ENCODE measurements around the gene ABCC6.
"Not testable (repeated sequence)": the region's sequence is repeated elsewhere in the genome, so short reads cannot be mapped to it uniquely, and the experiment has no call there.

The ABCC6 gene
- total RNA-seq: 0 to 0.31 reads per million in 2 donors

DNA sequence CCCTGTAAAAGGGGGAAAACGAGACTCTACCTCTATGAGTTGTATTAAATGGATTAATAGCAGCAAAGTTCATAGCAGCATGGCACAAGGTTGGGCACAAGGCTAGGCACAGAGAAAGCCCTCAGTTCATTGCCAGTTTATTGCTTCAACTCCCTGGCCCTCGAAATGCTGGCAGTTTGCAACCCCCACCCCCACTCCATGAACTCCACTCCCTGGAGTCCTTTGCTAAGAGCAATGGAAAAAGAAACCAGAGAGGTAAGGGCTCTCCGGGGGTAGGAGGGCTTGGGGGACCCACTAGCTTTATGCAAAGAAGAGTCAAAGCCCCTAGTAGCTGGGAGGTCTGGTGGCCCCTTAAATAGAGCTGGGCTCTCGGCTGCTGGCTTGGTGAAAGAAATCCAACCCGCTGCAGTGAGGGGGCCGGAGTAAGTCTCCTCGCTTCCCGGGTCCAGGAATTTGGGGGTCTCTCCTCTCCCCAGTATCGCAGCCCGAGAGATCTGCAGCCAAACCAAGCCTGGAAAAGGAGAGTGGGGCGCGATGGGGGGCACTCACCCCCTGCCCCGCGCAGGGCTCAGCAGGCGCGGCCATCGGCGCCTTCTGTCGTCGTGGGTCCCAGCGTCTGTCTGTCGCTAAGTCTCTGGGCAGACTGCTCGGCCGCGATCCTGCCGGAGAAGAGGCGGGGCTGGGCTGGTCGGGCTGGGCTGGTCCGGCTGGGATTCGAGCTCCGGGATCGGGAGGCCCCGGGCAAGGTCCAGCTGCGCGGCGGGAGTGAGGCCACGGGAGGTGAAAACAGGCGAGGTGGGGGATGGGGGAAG lies at the start of gene ABCC6:
TSS of gene ABCC6 (minus strand) at position 645 of the 812 bp plus-strand sequence. CDS start at position 585, 60 bp downstream.
- not testable (repeated sequence) for DNase-seq

DNA sequence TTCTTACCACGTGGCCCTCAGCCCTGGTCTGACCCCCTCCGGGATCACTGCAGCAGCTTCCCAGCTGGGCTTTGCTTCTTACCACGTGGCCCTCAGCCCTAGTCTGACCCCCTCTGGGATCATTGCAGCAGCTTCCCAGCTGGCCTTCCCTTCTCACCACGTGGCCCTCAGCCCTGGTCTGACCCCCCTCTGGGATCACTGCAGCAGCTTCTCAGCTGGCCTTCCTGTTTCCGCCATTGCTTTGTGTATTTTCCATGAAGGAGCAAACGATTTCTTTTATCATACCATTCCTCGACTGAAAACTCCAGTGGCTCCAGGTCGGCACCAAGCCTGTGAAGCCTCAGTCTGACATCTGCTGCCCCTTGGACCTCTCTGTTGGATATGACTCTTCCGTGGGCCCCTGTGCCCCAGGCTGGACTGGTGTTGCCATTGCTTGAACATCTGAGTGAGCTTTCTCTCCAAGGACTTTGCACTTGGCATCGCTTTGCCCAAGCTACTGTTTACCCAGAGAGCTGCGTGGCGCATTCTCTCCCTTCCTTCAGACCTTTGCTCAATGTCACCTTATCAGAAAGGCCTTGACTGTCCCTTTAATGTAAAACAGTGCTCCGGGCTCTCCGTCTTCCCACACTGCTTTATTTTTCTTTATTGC lies 49.4 kb upstream of the ABCC6 start:
- DNase-seq: not testable (repeated sequence)

DNA sequence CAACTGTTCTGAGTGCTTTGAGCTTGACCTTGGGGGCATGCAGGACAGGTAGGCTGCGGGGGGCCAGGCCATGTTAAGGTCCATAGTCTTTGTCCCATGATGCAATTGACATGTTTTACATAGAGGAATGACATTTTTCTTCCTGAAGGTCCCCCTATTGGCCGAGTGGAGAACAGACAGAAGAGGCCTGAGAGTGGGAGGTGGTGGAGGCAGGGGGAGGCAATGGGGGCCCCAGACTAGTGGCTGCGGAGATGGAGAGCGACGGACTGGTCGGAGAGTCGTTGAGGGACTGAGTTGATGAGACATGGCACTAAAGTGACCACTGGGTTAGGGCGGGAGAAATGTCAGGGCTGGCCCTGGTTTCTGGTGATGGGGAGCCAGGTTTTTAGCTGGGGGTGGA lies 48.4 kb upstream of the ABCC6 start:
- DNase-seq: not testable (repeated sequence)

GRCh38 chr16:16268185-16268808 lies 45.0 kb upstream of the ABCC6 start:
- DNase-seq: not testable (repeated sequence)

DNA sequence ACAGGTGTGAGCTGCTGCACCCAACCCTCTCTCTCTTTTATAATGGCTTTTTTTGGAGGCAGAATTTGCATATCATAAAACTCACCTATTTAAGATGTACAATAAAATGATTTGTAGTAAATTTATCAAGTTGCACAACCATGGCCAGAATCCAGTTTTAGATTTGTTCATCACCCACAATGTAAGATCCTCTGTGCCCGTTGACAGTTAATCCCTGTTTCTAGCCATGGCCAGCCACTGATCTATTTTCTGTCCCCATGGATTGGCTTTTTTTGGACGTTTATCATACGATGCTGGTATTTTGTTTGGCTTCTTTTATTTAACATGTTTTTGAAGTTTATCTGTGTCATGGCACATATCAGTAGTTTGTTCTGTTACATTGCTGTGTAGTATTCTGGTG lies 44.4 kb upstream of the ABCC6 start:
- not testable (repeated sequence) for DNase-seq

DNA sequence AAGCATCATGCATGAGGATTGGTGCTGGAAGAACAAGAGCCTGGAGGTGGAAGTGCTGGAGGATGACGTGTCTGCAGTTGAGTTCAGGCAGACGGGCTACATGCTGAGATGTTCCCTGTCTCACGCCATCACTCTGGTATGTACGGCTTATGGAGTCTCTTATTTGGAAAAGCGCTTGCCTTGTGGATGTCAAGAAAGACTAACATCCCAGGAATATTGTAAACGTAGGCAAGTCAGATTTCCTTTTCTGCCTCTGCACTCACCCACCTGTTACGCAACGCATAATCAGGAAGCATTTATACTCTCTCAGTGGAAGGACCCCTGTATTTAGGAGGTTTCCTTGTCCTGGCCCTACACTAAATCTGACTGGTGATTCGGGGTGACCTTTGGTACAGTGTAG lies 41.8 kb upstream of the ABCC6 start:
- DNase-seq: not testable (repeated sequence)

- DNase-seq: not testable (repeated sequence)
These were observed 40.7 kb upstream of the ABCC6 start for GRCh38 chr16:16263947-16264346.

DNA sequence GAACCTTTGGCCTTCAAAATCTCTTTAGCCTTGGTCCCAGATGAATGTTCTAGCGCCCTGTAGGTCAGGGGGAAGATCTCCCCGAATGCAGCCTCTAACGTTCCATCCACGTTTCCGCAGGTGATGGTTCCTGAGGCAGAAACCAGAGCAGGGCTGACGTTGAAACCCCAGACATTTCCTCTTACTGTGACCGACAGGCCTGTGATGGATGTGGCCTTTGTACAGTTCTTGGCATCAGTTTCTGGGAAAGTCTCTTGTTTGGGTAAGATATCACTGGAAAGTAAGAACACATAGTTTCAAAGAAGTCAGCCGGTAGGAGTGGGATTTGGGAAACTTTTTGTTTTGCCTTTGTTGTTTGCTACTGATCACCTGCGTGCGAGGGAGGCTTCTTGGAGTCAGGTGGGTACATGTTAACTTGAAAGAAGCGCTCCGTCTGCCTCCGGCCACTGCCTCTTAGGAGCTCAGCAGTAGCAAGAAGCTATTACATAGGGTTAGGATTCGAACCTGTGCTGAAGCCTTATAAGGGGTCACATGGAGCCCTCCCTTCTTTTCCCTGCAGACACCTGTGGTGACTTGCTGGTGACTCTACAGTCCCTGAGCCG lies 39.8 kb upstream of the ABCC6 start:
- DNase-seq: not testable (repeated sequence)

GRCh38 chr16:16259971-16260370 lies 36.7 kb upstream of the ABCC6 start:
- DNase-seq: not testable (repeated sequence)

DNA sequence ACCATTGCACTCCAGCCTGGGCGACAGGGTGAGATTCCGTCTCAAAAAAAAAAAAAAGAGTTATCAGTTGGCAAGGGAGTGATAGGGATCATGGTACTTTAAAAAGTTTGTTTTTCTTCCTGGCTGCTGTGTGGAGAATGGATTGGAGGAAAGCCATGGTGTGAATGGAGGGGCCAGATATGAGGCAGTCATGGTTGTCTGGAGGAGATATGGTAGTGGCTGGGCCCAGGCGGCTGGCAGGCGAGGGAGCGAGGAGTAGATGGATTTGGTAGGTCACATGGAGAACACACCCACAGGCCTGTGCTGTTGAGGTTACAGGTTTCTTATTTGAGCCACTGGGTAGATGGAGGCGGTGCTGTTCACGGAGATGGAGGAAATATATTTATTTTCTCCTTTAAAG lies 35.5 kb upstream of the ABCC6 start:
- not testable (repeated sequence) for DNase-seq

DNA sequence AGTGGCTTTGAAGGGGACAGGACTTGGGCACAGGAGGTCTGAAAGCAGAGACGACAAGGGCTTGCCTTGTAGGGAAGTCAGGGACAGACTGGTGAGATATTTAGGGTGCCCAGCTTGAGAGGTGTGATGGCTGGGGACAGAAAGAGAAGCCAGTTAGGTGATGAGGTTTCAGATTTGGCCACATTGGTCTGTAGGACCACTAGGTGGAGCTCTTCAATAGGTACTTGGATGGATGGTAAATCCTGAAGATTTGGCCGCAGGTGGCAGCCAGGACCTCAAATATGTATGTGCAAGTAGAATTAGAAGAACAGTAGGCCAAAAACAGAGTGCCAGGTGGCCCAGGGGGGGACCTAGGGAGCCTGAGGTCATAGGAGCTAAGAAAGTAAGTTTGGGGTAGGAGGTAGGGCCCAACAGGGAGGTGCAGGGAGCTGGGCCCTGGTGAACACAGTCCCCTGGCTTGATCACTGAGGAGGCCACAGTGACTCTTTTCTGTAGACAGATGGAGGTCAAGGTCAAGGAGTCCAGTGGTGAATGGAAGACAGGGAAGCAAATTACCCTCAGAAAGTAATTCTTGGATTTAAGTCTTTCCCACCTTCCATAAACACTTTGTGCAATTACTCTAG lies 34.1 kb upstream of the ABCC6 start:
- not testable (repeated sequence) for DNase-seq

- DNase-seq: not testable (repeated sequence)
These were observed 29.1 kb upstream of the ABCC6 start for GRCh38 chr16:16252377-16252776.

GRCh38 chr16:16249621-16250330 lies 26.5 kb upstream of the ABCC6 start:
- not testable (repeated sequence) for DNase-seq

- not testable (repeated sequence) for DNase-seq
These were observed 24.1 kb upstream of the ABCC6 start for GRCh38 chr16:16247439-16247838.

DNA sequence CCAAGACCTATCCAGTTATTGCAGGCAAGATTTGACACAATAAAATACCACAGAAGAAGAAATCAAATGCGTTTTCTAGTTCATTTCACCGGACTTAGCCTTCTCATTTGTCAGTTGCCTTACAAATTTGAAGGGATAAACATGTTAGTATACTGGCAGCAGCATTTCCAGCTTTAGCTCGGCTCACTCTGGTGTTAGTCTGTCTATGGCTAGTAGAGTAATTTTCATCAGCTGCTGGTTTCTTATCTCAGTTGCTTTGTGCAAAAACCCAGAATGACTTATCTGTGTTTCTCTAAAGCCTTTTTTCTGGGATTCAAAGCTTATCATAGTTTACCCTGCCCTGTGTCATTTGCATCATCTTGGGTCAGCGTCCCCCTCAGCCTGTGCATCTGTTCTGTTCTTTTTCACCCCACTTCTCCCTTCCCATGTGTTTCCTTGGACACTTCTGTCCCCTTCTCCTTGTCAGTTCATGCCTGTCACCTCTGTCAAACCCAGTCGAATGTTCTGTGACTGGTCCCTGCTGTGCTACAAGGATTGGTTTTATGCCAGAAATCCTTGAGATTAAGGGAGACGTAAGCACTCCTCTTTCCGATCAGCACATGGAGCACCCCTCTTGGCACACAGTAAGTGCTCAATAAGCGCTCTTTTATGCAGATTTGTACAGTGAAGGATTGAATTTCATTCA lies 23.4 kb upstream of the ABCC6 start:
- DNase-seq: not testable (repeated sequence)

GRCh38 chr16:16243886-16244285 lies 20.6 kb upstream of the ABCC6 start:
- peak in 1 of 5 experiments; percentile 26 for DNase-seq

DNA sequence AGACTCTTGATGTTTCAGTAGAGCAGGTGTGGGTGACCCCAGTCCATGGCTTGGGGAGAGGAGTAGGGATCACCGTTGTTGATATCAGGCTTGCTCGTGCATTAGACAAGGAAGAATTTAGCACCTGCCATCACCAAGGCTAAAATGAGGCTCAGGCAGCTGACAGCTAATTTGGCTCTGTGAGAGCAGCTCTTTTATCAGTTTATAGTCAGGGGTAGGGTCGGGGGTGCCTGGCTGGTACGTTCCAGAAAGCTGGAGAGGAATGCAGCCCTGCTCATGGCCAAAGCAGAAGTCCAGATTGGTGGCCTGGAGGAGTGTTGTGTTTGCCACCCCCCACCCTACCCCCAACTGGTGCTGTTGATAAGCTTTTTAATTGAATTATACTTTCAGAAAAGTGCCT lies 17.4 kb upstream of the ABCC6 start:
- DNase-seq: not testable (repeated sequence)

- DNase-seq: not testable (repeated sequence)
These were observed 14.4 kb upstream of the ABCC6 start for GRCh38 chr16:16237738-16238137.

DNA sequence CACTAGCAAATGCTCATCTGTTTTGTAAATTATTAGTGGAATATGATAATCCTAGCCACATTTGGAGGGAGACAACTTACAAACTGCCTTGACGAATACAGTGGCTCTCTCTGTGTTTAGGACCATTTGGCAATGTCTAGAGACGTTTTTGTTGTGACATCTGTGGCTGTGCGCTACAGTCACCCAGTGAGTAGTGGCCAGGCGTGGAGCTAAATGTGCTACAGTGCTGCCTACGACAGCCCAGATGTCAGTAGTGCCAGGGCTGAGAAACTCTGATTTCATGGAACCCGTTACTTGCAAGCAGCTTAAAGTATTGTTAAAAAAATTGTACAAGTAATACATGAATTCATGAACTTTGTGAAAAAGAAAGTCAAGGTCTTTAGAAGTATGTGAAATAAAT lies 13.8 kb upstream of the ABCC6 start:
- DNase-seq: not testable (repeated sequence)

DNA sequence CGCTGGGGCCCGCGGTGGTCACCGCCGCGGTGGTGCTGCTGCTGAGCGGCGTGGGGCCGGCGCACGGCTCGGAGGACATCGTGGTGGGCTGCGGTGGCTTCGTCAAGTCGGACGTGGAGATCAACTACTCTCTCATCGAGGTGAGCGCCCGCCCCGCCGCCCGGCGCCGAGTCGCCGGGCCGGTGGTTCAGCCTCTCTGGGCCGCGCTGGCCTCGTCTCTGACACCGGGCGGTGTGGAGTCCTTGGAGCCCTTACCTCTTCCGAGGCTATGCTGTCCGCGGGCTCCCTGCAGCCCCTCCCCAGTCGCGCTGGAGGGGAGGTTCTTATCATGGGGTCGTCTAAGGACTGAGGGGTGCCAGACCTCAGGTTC lies 9.4 kb upstream of the ABCC6 start:
- not testable (repeated sequence) for DNase-seq

DNA sequence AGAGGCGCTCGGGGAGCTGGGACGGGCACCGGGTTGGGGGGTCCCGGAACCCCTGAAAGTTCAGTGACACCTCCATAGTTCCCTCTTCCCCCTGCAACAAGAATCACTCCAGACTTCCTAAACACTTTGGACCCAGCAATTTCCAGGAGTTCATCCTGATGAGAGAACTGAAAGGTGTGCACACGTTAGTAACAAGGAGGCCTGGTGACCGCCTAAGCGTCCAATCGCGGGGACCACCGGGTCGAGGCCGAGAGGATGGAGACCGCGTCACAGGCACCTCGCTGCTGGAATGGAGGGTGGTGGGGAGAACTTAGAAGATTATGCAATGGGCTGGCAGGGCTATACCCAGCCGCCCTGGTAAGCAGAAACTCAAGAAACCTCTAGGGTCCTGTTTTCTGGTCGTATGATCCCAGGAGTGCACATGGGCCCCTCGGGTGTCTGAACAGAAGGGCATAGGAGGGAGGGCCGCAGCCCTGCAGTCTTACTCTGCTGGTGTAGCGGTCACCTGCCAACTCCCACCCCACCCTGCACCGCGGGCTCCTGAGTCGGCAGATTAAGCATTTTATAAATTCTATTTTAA lies 458 bp upstream of the ABCC6 start:
- DNase-seq: not testable (repeated sequence)
